GM23338 (cell line): Measurements from ENCODE around the gene NDUFS4. TPM values are rescaled to one million over a fixed set of nuclear protein-coding genes. Genes with fewer than 3 reads are reported as not detected.

Experiments
- ATAC-seq: fragments of 200-7000 bp; cut with Tn5 transposase; 3 replicates; pipeline ENCODE4 v1.9.1; 2020
- DNase-seq: peaks from one replicate; pipeline ENCODE4 v3.0.0-alpha.2; 2015; ENCODE audit warnings: low spot score
- H2AFZ ChIP-seq: fragments of 200-600 bp; sonication (generic); 2 replicates; pipeline ENCODE4 v1.8.0; 2016; ENCODE audit warnings: antibody characterized with exemption, mild to moderate bottlenecking, moderate library complexity
- H3F3A ChIP-seq: fragments of 200-600 bp; sonication (generic); replicated peaks from 2 replicates; pipeline ENCODE4 v1.8.0; 2017; ENCODE audit warnings: antibody characterized with exemption, mixed run types, low read depth
- H3K27ac ChIP-seq: fragments of 200-600 bp; sonication (generic); 2 replicates; pipeline ENCODE4 v1.6.1; 2016; ENCODE audit warnings: low read depth
- H3K27me3 ChIP-seq: fragments of 200-600 bp; sonication (generic); 2 replicates; pipeline ENCODE4 v1.8.0; 2016; ENCODE audit warnings: mild to moderate bottlenecking, mixed run types, moderate library complexity; ENCODE audit not compliant: insufficient read depth
- H3K36me3 ChIP-seq: fragments of 200-600 bp; sonication (generic); 2 replicates; pipeline ENCODE4 v1.8.0; 2016; ENCODE audit warnings: mild to moderate bottlenecking; ENCODE audit not compliant: insufficient read depth
- H3K4me1 ChIP-seq: fragments of 200-600 bp; sonication (generic); 2 replicates; pipeline ENCODE4 v1.8.0; 2016; ENCODE audit warnings: mild to moderate bottlenecking, moderate library complexity; ENCODE audit not compliant: insufficient read depth
- H3K4me2 ChIP-seq: fragments of 200-600 bp; sonication (generic); 2 replicates; pipeline ENCODE4 v1.7.1; 2017; ENCODE audit warnings: mixed run types
- H3K4me3 ChIP-seq: fragments of 200-600 bp; sonication (generic); 2 replicates; pipeline ENCODE4 v1.6.1; 2016; ENCODE audit warnings: mixed run types
- H3K79me2 ChIP-seq: fragments of 200-600 bp; sonication (generic); replicated peaks from 2 replicates; pipeline ENCODE4 v1.8.0; 2017; ENCODE audit warnings: mild to moderate bottlenecking; ENCODE audit not compliant: insufficient read depth
- H3K9me2 ChIP-seq: fragments of 200-600 bp; sonication (generic); 2 replicates; pipeline ENCODE4 v1.8.0; 2017; ENCODE audit not compliant: insufficient read depth
- H4K20me1 ChIP-seq: fragments of 200-600 bp; sonication (generic); replicated peaks from 2 replicates; pipeline ENCODE4 v1.8.0; 2017; ENCODE audit warnings: mild to moderate bottlenecking; ENCODE audit not compliant: insufficient read depth
- H3K27ac Mint-ChIP-seq: 2 replicates; pipeline ENCODE4 v1.8.0; 2020; ENCODE audit warnings: inconsistent platforms, mild to moderate bottlenecking, moderate library complexity, mixed read lengths
- H3K27me3 Mint-ChIP-seq: 3 replicates; pipeline ENCODE4 v1.8.0; 2022; ENCODE audit warnings: low read depth, mild to moderate bottlenecking, moderate library complexity, mixed read lengths, inconsistent platforms; ENCODE audit not compliant: insufficient read depth, poor library complexity
- H3K36me3 Mint-ChIP-seq: 3 replicates; pipeline ENCODE4 v1.8.0; 2021; ENCODE audit warnings: low read depth, mild to moderate bottlenecking, inconsistent platforms, moderate library complexity, mixed read lengths
- H3K4me1 Mint-ChIP-seq: 3 replicates; pipeline ENCODE4 v1.8.0; 2020; ENCODE audit warnings: mild to moderate bottlenecking, inconsistent platforms, mixed read lengths
- H3K4me3 Mint-ChIP-seq: 3 replicates; pipeline ENCODE4 v1.8.0; 2021; ENCODE audit warnings: moderate library complexity, mild to moderate bottlenecking, inconsistent platforms, mixed read lengths
- H3K9me3 Mint-ChIP-seq: 3 replicates; pipeline ENCODE4 v1.8.0; 2020; ENCODE audit warnings: moderate library complexity, mild to moderate bottlenecking, inconsistent platforms, mixed read lengths
- CREB1 ChIP-seq: fragments of 250-450 bp; sonication (Bioruptor Pico); IDR thresholded peaks from 2 replicates; pipeline ENCODE4 v1.5.0; 2020; ENCODE audit warnings: low read depth, mild to moderate bottlenecking, moderate library complexity
- EZH2 ChIP-seq: fragments of 200-600 bp; sonication (generic); IDR thresholded peaks from one replicate; pipeline ENCODE4 v1.8.0; 2017; ENCODE audit warnings: antibody characterized with exemption, mild to moderate bottlenecking, low read depth; ENCODE audit not compliant: unreplicated experiment
- EZH2phosphoT487 ChIP-seq: fragments of 200-600 bp; sonication (generic); IDR thresholded peaks from one replicate; pipeline ENCODE4 v1.8.1; 2018; ENCODE audit warnings: antibody characterized with exemption; ENCODE audit not compliant: unreplicated experiment
- JUNB ChIP-seq: IDR thresholded peaks from one replicate; pipeline ENCODE4 v1.6.1; 2016; ENCODE audit warnings: antibody characterized with exemption; ENCODE audit not compliant: unreplicated experiment
- NANOG ChIP-seq: IDR thresholded peaks from 2 replicates; pipeline ENCODE4 v1.6.1; 2016; ENCODE audit warnings: antibody characterized with exemption, borderline replicate concordance
- POLR2AphosphoS5 ChIP-seq: IDR thresholded peaks from 2 replicates; pipeline ENCODE4 v1.6.1; 2016; ENCODE audit warnings: antibody characterized with exemption, low read depth
- STAT1 ChIP-seq: IDR thresholded peaks from one replicate; pipeline ENCODE4 v1.6.1; 2016; ENCODE audit warnings: antibody characterized with exemption; ENCODE audit not compliant: unreplicated experiment
- ZNF114 ChIP-seq: fragments of 250-450 bp; sonication (Bioruptor Pico); IDR thresholded peaks from 2 replicates; pipeline ENCODE4 v1.5.0; 2020; ENCODE audit warnings: mild to moderate bottlenecking, moderate library complexity
- ZNF331 ChIP-seq: fragments of 250-450 bp; sonication (Bioruptor Pico); IDR thresholded peaks from 2 replicates; pipeline ENCODE4 v1.5.0; 2020; ENCODE audit warnings: low read depth, mild to moderate bottlenecking, moderate library complexity
- polyA plus RNA-seq: library from polyadenylated mRNA; unstranded; fragments of >200 nt; fragmentation: Nextera tagmentation; extraction: Ambion mirVana; gene quantifications from 2 replicates; pipeline ENCODE4 v1.2.1, GENCODE V29; 2016
- total RNA-seq: library from RNA; depleted of rRNA; stranded (reverse); fragments of >200 nt; shearing (Covaris generic); gene quantifications from 2 replicates; pipeline ENCODE4 v1.2.3, GENCODE V29; 2014
- TF ChIP-seq, protein P1 (sequence below), 2 experiments: fragments of 200-600 bp in 1 of 2; sonication (generic) in 1 of 2; conservative IDR thresholded peaks; 2 replicates each; pipeline versions ENCODE4 v1.5.1 to v1.6.1; 2016 to 2017; ENCODE audit warnings: antibody characterized with exemption in 2 of 2, low read depth in 2 of 2, mild to moderate bottlenecking in 2 of 2, moderate library complexity in 1 of 2
- TF ChIP-seq, protein P2 (sequence below): IDR thresholded peaks from one replicate; pipeline ENCODE4 v1.6.1; 2018; ENCODE audit warnings: antibody characterized with exemption; ENCODE audit not compliant: unreplicated experiment
- TF ChIP-seq, protein P3 (sequence below): IDR thresholded peaks from 2 replicates; pipeline ENCODE4 v1.6.1; 2016; ENCODE audit warnings: antibody characterized with exemption

The NDUFS4 gene
- total and polyA plus RNA-seq, 2 experiments from 2014 or later = 65.6 to 151 TPM

DNA sequence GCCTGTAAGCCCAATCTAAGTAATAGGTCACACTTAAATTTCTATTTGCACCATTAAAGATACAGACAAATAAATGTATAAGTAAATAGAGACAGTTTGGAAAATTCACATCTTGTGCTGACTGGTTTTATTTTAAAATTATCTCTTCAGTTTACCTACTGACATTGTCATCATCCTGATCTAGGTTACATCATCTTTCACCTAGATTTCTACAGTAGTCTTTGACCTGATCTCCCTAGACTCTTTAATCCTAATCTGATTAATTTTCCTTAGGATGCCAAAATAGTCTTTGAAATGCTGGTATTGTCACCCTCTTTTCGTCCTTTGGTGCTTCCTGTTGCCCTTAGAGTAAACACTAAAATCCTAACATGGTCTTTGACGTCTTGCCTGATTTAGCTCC is 43.9 kb downstream of the NDUFS4 start (continued):
- TF ChIP-seq, protein P1, sequence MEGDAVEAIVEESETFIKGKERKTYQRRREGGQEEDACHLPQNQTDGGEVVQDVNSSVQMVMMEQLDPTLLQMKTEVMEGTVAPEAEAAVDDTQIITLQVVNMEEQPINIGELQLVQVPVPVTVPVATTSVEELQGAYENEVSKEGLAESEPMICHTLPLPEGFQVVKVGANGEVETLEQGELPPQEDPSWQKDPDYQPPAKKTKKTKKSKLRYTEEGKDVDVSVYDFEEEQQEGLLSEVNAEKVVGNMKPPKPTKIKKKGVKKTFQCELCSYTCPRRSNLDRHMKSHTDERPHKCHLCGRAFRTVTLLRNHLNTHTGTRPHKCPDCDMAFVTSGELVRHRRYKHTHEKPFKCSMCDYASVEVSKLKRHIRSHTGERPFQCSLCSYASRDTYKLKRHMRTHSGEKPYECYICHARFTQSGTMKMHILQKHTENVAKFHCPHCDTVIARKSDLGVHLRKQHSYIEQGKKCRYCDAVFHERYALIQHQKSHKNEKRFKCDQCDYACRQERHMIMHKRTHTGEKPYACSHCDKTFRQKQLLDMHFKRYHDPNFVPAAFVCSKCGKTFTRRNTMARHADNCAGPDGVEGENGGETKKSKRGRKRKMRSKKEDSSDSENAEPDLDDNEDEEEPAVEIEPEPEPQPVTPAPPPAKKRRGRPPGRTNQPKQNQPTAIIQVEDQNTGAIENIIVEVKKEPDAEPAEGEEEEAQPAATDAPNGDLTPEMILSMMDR (conservative IDR thresholded peaks at IDR 0.05; ENCODE audit: low read depth in 2 of 2) = no peak
- TF ChIP-seq EZH2phosphoT487 (no peak), STAT1 (no peak)

DNA sequence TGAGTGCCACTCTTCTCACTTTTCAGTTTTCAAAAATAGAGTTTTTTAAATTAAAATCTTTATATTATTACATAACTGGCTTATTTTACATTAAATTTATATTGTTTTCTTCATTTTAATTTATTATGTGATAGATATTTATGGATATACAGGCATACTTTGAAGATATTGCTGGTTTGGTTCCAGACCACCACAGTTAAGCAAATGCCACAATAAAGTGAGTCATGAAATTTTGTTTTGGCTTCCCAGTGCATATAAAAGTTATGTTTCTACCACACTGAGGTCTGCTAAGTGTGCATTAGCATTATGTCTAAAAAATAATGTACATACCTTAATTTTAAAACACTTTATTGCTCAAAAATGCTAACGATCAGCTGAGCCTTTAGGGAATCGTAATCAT is 47.4 kb downstream of the NDUFS4 start:
- Mint-ChIP-seq H3K36me3 (peaks cover 40% of the 10 kb centered on the region), H3K4me3 (no peak overlapping the region), H3K4me1 (peaks cover 26% of the 10 kb centered on the region), H3K27me3 (peaks cover 1% of the 10 kb centered on the region), H3K27ac (no peak overlapping the region), H3K9me3 (no peaks in the 10 kb centered on the region; the same call in 2 of the 3 replicates)
- no peaks in the 10 kb centered on the region for H3K9me2 ChIP-seq
- no peaks in the 10 kb centered on the region for H4K20me1 ChIP-seq
- no peak overlapping the region for H3K4me2 ChIP-seq
- no peak for DNase-seq
- H3K36me3 ChIP-seq = no peaks in the 10 kb centered on the region
- no peak overlapping the region for H3K4me3 ChIP-seq
- no peak overlapping the region for H3K27ac ChIP-seq
- H3K4me1 ChIP-seq = peaks cover 23% of the 10 kb centered on the region
- no peaks in the 10 kb centered on the region for H3K79me2 ChIP-seq
- no peaks in the 10 kb centered on the region for H3K27me3 ChIP-seq
- no peaks in the 10 kb centered on the region for H3F3A ChIP-seq
- H2AFZ ChIP-seq = no peak overlapping the region
- no peak for ATAC-seq
- TF ChIP-seq EZH2phosphoT487 (no peak), POLR2AphosphoS5 (no peak), NANOG (no peak), CREB1 (CRISPR knock-in tag) (no peak), EZH2 (no peak), JUNB (no peak), ZNF114 (CRISPR knock-in tag) (no peak), ZNF331 (no peak), STAT1 (no peak)
- TF ChIP-seq, protein P2, sequence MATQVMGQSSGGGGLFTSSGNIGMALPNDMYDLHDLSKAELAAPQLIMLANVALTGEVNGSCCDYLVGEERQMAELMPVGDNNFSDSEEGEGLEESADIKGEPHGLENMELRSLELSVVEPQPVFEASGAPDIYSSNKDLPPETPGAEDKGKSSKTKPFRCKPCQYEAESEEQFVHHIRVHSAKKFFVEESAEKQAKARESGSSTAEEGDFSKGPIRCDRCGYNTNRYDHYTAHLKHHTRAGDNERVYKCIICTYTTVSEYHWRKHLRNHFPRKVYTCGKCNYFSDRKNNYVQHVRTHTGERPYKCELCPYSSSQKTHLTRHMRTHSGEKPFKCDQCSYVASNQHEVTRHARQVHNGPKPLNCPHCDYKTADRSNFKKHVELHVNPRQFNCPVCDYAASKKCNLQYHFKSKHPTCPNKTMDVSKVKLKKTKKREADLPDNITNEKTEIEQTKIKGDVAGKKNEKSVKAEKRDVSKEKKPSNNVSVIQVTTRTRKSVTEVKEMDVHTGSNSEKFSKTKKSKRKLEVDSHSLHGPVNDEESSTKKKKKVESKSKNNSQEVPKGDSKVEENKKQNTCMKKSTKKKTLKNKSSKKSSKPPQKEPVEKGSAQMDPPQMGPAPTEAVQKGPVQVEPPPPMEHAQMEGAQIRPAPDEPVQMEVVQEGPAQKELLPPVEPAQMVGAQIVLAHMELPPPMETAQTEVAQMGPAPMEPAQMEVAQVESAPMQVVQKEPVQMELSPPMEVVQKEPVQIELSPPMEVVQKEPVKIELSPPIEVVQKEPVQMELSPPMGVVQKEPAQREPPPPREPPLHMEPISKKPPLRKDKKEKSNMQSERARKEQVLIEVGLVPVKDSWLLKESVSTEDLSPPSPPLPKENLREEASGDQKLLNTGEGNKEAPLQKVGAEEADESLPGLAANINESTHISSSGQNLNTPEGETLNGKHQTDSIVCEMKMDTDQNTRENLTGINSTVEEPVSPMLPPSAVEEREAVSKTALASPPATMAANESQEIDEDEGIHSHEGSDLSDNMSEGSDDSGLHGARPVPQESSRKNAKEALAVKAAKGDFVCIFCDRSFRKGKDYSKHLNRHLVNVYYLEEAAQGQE = no peak
- TF ChIP-seq, protein P3, sequence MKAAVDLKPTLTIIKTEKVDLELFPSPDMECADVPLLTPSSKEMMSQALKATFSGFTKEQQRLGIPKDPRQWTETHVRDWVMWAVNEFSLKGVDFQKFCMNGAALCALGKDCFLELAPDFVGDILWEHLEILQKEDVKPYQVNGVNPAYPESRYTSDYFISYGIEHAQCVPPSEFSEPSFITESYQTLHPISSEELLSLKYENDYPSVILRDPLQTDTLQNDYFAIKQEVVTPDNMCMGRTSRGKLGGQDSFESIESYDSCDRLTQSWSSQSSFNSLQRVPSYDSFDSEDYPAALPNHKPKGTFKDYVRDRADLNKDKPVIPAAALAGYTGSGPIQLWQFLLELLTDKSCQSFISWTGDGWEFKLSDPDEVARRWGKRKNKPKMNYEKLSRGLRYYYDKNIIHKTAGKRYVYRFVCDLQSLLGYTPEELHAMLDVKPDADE = no peak
- TF ChIP-seq, protein P1 (conservative IDR thresholded peaks at IDR 0.05; ENCODE audit: low read depth in 2 of 2) = no peak
